GM23338 (cell line): ENCODE measurements around the gene KIAA1328. TPM values are rescaled to one million over a fixed set of nuclear protein-coding genes. Genes with fewer than 3 reads are reported as not detected.

Source experiments
- ATAC-seq: fragments of 200-7000 bp; cut with Tn5 transposase; 3 replicates; pipeline ENCODE4 v1.9.1; 2020
- DNase-seq: peaks from one replicate; pipeline ENCODE4 v3.0.0-alpha.2; 2015; ENCODE audit warnings: low spot score
- H2AFZ ChIP-seq: fragments of 200-600 bp; sonication (generic); 2 replicates; pipeline ENCODE4 v1.8.0; 2016; ENCODE audit warnings: antibody characterized with exemption, mild to moderate bottlenecking, moderate library complexity
- H3F3A ChIP-seq: fragments of 200-600 bp; sonication (generic); replicated peaks from 2 replicates; pipeline ENCODE4 v1.8.0; 2017; ENCODE audit warnings: antibody characterized with exemption, mixed run types, low read depth
- H3K27ac ChIP-seq: fragments of 200-600 bp; sonication (generic); 2 replicates; pipeline ENCODE4 v1.6.1; 2016; ENCODE audit warnings: low read depth
- H3K27me3 ChIP-seq: fragments of 200-600 bp; sonication (generic); 2 replicates; pipeline ENCODE4 v1.8.0; 2016; ENCODE audit warnings: mild to moderate bottlenecking, mixed run types, moderate library complexity; ENCODE audit not compliant: insufficient read depth
- H3K36me3 ChIP-seq: fragments of 200-600 bp; sonication (generic); 2 replicates; pipeline ENCODE4 v1.8.0; 2016; ENCODE audit warnings: mild to moderate bottlenecking; ENCODE audit not compliant: insufficient read depth
- H3K4me1 ChIP-seq: fragments of 200-600 bp; sonication (generic); 2 replicates; pipeline ENCODE4 v1.8.0; 2016; ENCODE audit warnings: mild to moderate bottlenecking, moderate library complexity; ENCODE audit not compliant: insufficient read depth
- H3K4me2 ChIP-seq: fragments of 200-600 bp; sonication (generic); 2 replicates; pipeline ENCODE4 v1.7.1; 2017; ENCODE audit warnings: mixed run types
- H3K4me3 ChIP-seq: fragments of 200-600 bp; sonication (generic); 2 replicates; pipeline ENCODE4 v1.6.1; 2016; ENCODE audit warnings: mixed run types
- H3K79me2 ChIP-seq: fragments of 200-600 bp; sonication (generic); replicated peaks from 2 replicates; pipeline ENCODE4 v1.8.0; 2017; ENCODE audit warnings: mild to moderate bottlenecking; ENCODE audit not compliant: insufficient read depth
- H3K9me2 ChIP-seq: fragments of 200-600 bp; sonication (generic); 2 replicates; pipeline ENCODE4 v1.8.0; 2017; ENCODE audit not compliant: insufficient read depth
- H4K20me1 ChIP-seq: fragments of 200-600 bp; sonication (generic); replicated peaks from 2 replicates; pipeline ENCODE4 v1.8.0; 2017; ENCODE audit warnings: mild to moderate bottlenecking; ENCODE audit not compliant: insufficient read depth
- H3K27ac Mint-ChIP-seq: 2 replicates; pipeline ENCODE4 v1.8.0; 2020; ENCODE audit warnings: inconsistent platforms, mild to moderate bottlenecking, moderate library complexity, mixed read lengths
- H3K27me3 Mint-ChIP-seq: 3 replicates; pipeline ENCODE4 v1.8.0; 2022; ENCODE audit warnings: low read depth, mild to moderate bottlenecking, moderate library complexity, mixed read lengths, inconsistent platforms; ENCODE audit not compliant: insufficient read depth, poor library complexity
- H3K36me3 Mint-ChIP-seq: 3 replicates; pipeline ENCODE4 v1.8.0; 2021; ENCODE audit warnings: low read depth, mild to moderate bottlenecking, inconsistent platforms, moderate library complexity, mixed read lengths
- H3K4me1 Mint-ChIP-seq: 3 replicates; pipeline ENCODE4 v1.8.0; 2020; ENCODE audit warnings: mild to moderate bottlenecking, inconsistent platforms, mixed read lengths
- H3K4me3 Mint-ChIP-seq: 3 replicates; pipeline ENCODE4 v1.8.0; 2021; ENCODE audit warnings: moderate library complexity, mild to moderate bottlenecking, inconsistent platforms, mixed read lengths
- H3K9me3 Mint-ChIP-seq: 3 replicates; pipeline ENCODE4 v1.8.0; 2020; ENCODE audit warnings: moderate library complexity, mild to moderate bottlenecking, inconsistent platforms, mixed read lengths
- CREB1 ChIP-seq: fragments of 250-450 bp; sonication (Bioruptor Pico); IDR thresholded peaks from 2 replicates; pipeline ENCODE4 v1.5.0; 2020; ENCODE audit warnings: low read depth, mild to moderate bottlenecking, moderate library complexity
- EZH2 ChIP-seq: fragments of 200-600 bp; sonication (generic); IDR thresholded peaks from one replicate; pipeline ENCODE4 v1.8.0; 2017; ENCODE audit warnings: antibody characterized with exemption, mild to moderate bottlenecking, low read depth; ENCODE audit not compliant: unreplicated experiment
- EZH2phosphoT487 ChIP-seq: fragments of 200-600 bp; sonication (generic); IDR thresholded peaks from one replicate; pipeline ENCODE4 v1.8.1; 2018; ENCODE audit warnings: antibody characterized with exemption; ENCODE audit not compliant: unreplicated experiment
- JUNB ChIP-seq: IDR thresholded peaks from one replicate; pipeline ENCODE4 v1.6.1; 2016; ENCODE audit warnings: antibody characterized with exemption; ENCODE audit not compliant: unreplicated experiment
- NANOG ChIP-seq: IDR thresholded peaks from 2 replicates; pipeline ENCODE4 v1.6.1; 2016; ENCODE audit warnings: antibody characterized with exemption, borderline replicate concordance
- POLR2AphosphoS5 ChIP-seq: IDR thresholded peaks from 2 replicates; pipeline ENCODE4 v1.6.1; 2016; ENCODE audit warnings: antibody characterized with exemption, low read depth
- STAT1 ChIP-seq: IDR thresholded peaks from one replicate; pipeline ENCODE4 v1.6.1; 2016; ENCODE audit warnings: antibody characterized with exemption; ENCODE audit not compliant: unreplicated experiment
- ZNF114 ChIP-seq: fragments of 250-450 bp; sonication (Bioruptor Pico); IDR thresholded peaks from 2 replicates; pipeline ENCODE4 v1.5.0; 2020; ENCODE audit warnings: mild to moderate bottlenecking, moderate library complexity
- ZNF331 ChIP-seq: fragments of 250-450 bp; sonication (Bioruptor Pico); IDR thresholded peaks from 2 replicates; pipeline ENCODE4 v1.5.0; 2020; ENCODE audit warnings: low read depth, mild to moderate bottlenecking, moderate library complexity
- polyA plus RNA-seq: library from polyadenylated mRNA; unstranded; fragments of >200 nt; fragmentation: Nextera tagmentation; extraction: Ambion mirVana; gene quantifications from 2 replicates; pipeline ENCODE4 v1.2.1, GENCODE V29; 2016
- total RNA-seq: library from RNA; depleted of rRNA; stranded (reverse); fragments of >200 nt; shearing (Covaris generic); gene quantifications from 2 replicates; pipeline ENCODE4 v1.2.3, GENCODE V29; 2014
- TF ChIP-seq, protein P1 (sequence below), 2 experiments: fragments of 200-600 bp in 1 of 2; sonication (generic) in 1 of 2; conservative IDR thresholded peaks; 2 replicates each; pipeline versions ENCODE4 v1.5.1 to v1.6.1; 2016 to 2017; ENCODE audit warnings: antibody characterized with exemption in 2 of 2, low read depth in 2 of 2, mild to moderate bottlenecking in 2 of 2, moderate library complexity in 1 of 2
- TF ChIP-seq, protein P2 (sequence below): IDR thresholded peaks from one replicate; pipeline ENCODE4 v1.6.1; 2018; ENCODE audit warnings: antibody characterized with exemption; ENCODE audit not compliant: unreplicated experiment

KIAA1328 gene
- total and polyA plus RNA-seq, 2 experiments from 2014 or later = 5.2 to 8.4 TPM

DNA sequence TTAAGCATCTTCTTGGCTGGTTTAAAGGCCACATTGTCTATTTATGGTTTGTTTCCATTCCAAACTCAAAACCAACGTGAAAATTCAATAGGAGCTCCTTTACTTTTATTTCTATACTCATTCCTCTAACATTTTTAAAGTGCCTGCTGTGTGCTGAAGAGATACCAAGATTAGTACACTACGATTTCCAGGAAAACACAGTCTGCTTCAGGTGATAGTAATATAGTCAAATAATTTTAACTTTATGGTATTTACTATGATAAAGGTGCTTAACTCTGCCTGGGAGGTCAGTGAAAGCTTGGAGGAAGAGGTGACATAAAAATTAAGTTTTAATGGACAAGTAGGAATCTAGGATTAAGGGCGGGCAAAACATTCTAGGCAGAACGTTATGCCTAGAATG is 121.4 kb downstream of the KIAA1328 start (continued):
- no peak for TF ChIP-seq POLR2AphosphoS5
- no peak for TF ChIP-seq JUNB
- no peak for TF ChIP-seq EZH2phosphoT487
- TF ChIP-seq EZH2 = no peak
- TF ChIP-seq CREB1 = no peak
- TF ChIP-seq, protein P1, sequence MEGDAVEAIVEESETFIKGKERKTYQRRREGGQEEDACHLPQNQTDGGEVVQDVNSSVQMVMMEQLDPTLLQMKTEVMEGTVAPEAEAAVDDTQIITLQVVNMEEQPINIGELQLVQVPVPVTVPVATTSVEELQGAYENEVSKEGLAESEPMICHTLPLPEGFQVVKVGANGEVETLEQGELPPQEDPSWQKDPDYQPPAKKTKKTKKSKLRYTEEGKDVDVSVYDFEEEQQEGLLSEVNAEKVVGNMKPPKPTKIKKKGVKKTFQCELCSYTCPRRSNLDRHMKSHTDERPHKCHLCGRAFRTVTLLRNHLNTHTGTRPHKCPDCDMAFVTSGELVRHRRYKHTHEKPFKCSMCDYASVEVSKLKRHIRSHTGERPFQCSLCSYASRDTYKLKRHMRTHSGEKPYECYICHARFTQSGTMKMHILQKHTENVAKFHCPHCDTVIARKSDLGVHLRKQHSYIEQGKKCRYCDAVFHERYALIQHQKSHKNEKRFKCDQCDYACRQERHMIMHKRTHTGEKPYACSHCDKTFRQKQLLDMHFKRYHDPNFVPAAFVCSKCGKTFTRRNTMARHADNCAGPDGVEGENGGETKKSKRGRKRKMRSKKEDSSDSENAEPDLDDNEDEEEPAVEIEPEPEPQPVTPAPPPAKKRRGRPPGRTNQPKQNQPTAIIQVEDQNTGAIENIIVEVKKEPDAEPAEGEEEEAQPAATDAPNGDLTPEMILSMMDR (conservative IDR thresholded peaks at IDR 0.05; ENCODE audit: low read depth in 2 of 2) = no peak
- TF ChIP-seq ZNF331 (CRISPR knock-in tag) = no peak

DNA sequence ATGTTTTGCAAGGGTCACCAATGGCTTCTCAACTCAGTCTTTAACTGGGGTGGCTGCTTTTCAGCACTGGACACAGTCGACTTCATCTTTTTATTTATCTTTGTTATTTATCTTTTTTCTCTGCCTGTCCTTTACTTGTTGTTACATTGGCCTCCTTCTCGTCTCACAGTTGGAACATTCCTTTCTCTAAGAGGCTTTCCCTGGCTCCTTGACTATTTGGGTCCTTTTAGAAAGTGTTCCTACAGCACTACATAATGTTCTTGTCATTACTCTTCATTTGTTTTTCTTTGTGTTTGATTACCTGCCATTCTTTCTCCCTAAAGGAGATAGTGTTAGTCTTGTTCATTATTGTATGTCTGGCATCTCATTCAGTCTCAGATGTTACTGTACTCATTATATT is 122.0 kb downstream of the KIAA1328 start:
- no peaks in the 10 kb centered on the region for H3K27me3 ChIP-seq
- no peak for ATAC-seq
- no peak for DNase-seq
- no peak overlapping the region for H3K4me3 ChIP-seq
- no peak overlapping the region for H3K27ac ChIP-seq
- H3K27me3 Mint-ChIP-seq = peaks cover 8% of the 10 kb centered on the region
- H3F3A ChIP-seq = no peaks in the 10 kb centered on the region
- peaks cover 33% of the 10 kb centered on the region for H3K4me1 Mint-ChIP-seq
- peaks cover 7% of the 10 kb centered on the region; the same call in 2 of the 3 replicates for H3K36me3 Mint-ChIP-seq
- no peak overlapping the region for H2AFZ ChIP-seq
- no peaks in the 10 kb centered on the region for H3K36me3 ChIP-seq
- no peak overlapping the region for H3K27ac Mint-ChIP-seq
- H3K79me2 ChIP-seq = no peaks in the 10 kb centered on the region
- no peaks in the 10 kb centered on the region for H3K9me2 ChIP-seq
- no peak overlapping the region for H3K4me2 ChIP-seq
- no peaks in the 10 kb centered on the region for H4K20me1 ChIP-seq
- H3K4me3 Mint-ChIP-seq = no peak overlapping the region
- H3K4me1 ChIP-seq = peaks cover 30% of the 10 kb centered on the region
- TF ChIP-seq STAT1 (no peak), EZH2 (no peak), EZH2phosphoT487 (no peak), POLR2AphosphoS5 (no peak), NANOG (no peak), CREB1 (no peak), ZNF114 (CRISPR knock-in tag) (no peak), ZNF331 (CRISPR knock-in tag) (no peak)
- TF ChIP-seq, protein P2, sequence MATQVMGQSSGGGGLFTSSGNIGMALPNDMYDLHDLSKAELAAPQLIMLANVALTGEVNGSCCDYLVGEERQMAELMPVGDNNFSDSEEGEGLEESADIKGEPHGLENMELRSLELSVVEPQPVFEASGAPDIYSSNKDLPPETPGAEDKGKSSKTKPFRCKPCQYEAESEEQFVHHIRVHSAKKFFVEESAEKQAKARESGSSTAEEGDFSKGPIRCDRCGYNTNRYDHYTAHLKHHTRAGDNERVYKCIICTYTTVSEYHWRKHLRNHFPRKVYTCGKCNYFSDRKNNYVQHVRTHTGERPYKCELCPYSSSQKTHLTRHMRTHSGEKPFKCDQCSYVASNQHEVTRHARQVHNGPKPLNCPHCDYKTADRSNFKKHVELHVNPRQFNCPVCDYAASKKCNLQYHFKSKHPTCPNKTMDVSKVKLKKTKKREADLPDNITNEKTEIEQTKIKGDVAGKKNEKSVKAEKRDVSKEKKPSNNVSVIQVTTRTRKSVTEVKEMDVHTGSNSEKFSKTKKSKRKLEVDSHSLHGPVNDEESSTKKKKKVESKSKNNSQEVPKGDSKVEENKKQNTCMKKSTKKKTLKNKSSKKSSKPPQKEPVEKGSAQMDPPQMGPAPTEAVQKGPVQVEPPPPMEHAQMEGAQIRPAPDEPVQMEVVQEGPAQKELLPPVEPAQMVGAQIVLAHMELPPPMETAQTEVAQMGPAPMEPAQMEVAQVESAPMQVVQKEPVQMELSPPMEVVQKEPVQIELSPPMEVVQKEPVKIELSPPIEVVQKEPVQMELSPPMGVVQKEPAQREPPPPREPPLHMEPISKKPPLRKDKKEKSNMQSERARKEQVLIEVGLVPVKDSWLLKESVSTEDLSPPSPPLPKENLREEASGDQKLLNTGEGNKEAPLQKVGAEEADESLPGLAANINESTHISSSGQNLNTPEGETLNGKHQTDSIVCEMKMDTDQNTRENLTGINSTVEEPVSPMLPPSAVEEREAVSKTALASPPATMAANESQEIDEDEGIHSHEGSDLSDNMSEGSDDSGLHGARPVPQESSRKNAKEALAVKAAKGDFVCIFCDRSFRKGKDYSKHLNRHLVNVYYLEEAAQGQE = no peak
- H3K9me3 Mint-ChIP-seq = peaks cover 3% of the 10 kb centered on the region
